HCT116 (cell line): Measurements from ENCODE around the gene PLCG2. TPM values are rescaled to one million over a fixed set of nuclear protein-coding genes. Genes with fewer than 3 reads are reported as not detected.

Source experiments
- ATAC-seq: fragments of 200-7000 bp; cut with Tn5 transposase; 2 replicates; pipeline ENCODE4 v1.9.1; 2020; ENCODE audit warnings: mild to moderate bottlenecking, moderate library complexity
- BruUV-seq: library from RNA; stranded (reverse); fragments of 400-500 nt; replicated peaks from 2 replicates; lab custom pipeline; 2021; lab: Mats Ljungman, UMichigan
- CTCF ChIA-PET: fragments of 300-600 bp; sonication (Branson Sonifier 250); formaldehyde crosslinking; loops from one replicate; lab custom pipeline; 2021; ENCODE audit warnings: antibody characterized with exemption; lab: Charles Lee
- POLR2A ChIA-PET: fragments of 300-600, 350-600 bp; sonication (Branson Sonifier 250); formaldehyde crosslinking; loops from one replicate; lab custom pipeline; 2021; ENCODE audit warnings: antibody characterized with exemption; lab: Charles Lee
- RAD21 ChIA-PET, 2 experiments: fragments of 300-600 bp; sonication (Branson Sonifier 250); formaldehyde crosslinking; loops; one replicate each; lab custom pipeline; 2023; ENCODE audit warnings: low total read pairs in 2 of 2; ENCODE audit not compliant: uncharacterized antibody in 2 of 2, unreplicated experiment in 2 of 2, low non-redundant PET in 1 of 2; lab: Charles Lee
- DNase-seq: peaks from one replicate; pipeline ENCODE4 v3.0.0-alpha.2; 2010; ENCODE audit warnings: low read depth, low spot score
- H2AFZ ChIP-seq: fragments of 200-600 bp; shearing (Covaris generic), sonication (generic); 2 replicates; pipeline ENCODE4 v1.6.1; 2017; ENCODE audit warnings: low read depth, mixed run types, mixed read lengths, antibody characterized with exemption, low read length; ENCODE audit not compliant: poor library complexity, severe bottlenecking
- H3K27ac ChIP-seq: 2 replicates; pipeline ENCODE4 v1.5.1; 2012; ENCODE audit warnings: low read depth, low read length
- H3K27me3 ChIP-seq: fragments of 200-600 bp; sonication (generic); 2 replicates; pipeline ENCODE4 v1.6.1; 2016; ENCODE audit warnings: mixed run types, low read length, mixed read lengths; ENCODE audit not compliant: insufficient read depth
- H3K36me3 ChIP-seq, 2 experiments: fragments of 200-500 bp in 1 of 2; fragments of 200-600 bp in 1 of 2; sonication (Bioruptor generic) in 1 of 2; sonication (generic) in 1 of 2; 2 replicates each; pipeline versions ENCODE4 v1.5.1 to v1.6.1; 2014 to 2016; ENCODE audit warnings: low read length in 2 of 2, inconsistent platforms in 1 of 2, mixed read lengths in 1 of 2, mixed run types in 1 of 2; ENCODE audit not compliant: insufficient read depth in 2 of 2, control insufficient read depth in 1 of 2
- H3K4me1 ChIP-seq, 2 experiments: fragments of 200-600 bp in 1 of 2; sonication (generic) in 1 of 2; 2 replicates each; pipeline versions ENCODE4 v1.5.1 to v1.6.1; 2012 to 2017; ENCODE audit warnings: low read length in 2 of 2, inconsistent platforms in 1 of 2, mild to moderate bottlenecking in 1 of 2, mixed read lengths in 1 of 2, mixed run types in 1 of 2, moderate library complexity in 1 of 2; ENCODE audit not compliant: insufficient read depth in 2 of 2, control insufficient read depth in 1 of 2
- H3K4me2 ChIP-seq: fragments of 200-600 bp; sonication (generic); 2 replicates; pipeline ENCODE4 v1.6.1; 2017; ENCODE audit warnings: mixed run types, low read length, mixed read lengths
- H3K4me3 ChIP-seq, 2 experiments: fragments of 200-600 bp in 1 of 2; sonication (generic) in 1 of 2; replicated peaks in 1 of 2; 2 replicates each; pipeline ENCODE4 v1.5.1; 2011 to 2016; ENCODE audit warnings: low read length in 2 of 2, control low read depth in 1 of 2, low read depth in 1 of 2, mild to moderate bottlenecking in 1 of 2, mixed read lengths in 1 of 2, mixed run types in 1 of 2
- H3K79me2 ChIP-seq: fragments of 200-600 bp; sonication (generic); 2 replicates; pipeline ENCODE4 v1.6.1; 2017; ENCODE audit warnings: mild to moderate bottlenecking, mixed run types, low read length, moderate library complexity, mixed read lengths; ENCODE audit not compliant: insufficient read depth
- H3K9ac ChIP-seq: fragments of 200-600 bp; sonication (generic); 2 replicates; pipeline ENCODE4 v1.6.1; 2016; ENCODE audit warnings: low read length, mixed read lengths
- H3K9me2 ChIP-seq: fragments of 200-600 bp; sonication (generic), shearing (Covaris generic); 2 replicates; pipeline ENCODE4 v1.6.1; 2017; ENCODE audit warnings: mixed run types, mild to moderate bottlenecking, moderate library complexity; ENCODE audit not compliant: insufficient read depth
- H3K9me3 ChIP-seq, 2 experiments: fragments of 200-500 bp in 1 of 2; fragments of 200-600 bp in 1 of 2; sonication (Bioruptor generic) in 1 of 2; sonication (generic) in 1 of 2; 2 replicates each; pipeline ENCODE4 v1.6.1; 2014 to 2017; ENCODE audit warnings: low read length in 2 of 2, mixed read lengths in 2 of 2, inconsistent platforms in 1 of 2, low read depth in 1 of 2, mild to moderate bottlenecking in 1 of 2, mixed run types in 1 of 2, moderate library complexity in 1 of 2; ENCODE audit not compliant: control insufficient read depth in 1 of 2, insufficient read depth in 1 of 2
- H4K20me1 ChIP-seq: fragments of 200-600 bp; sonication (generic), shearing (Covaris generic); 2 replicates; pipeline ENCODE4 v1.6.1; 2017; ENCODE audit warnings: mixed run types, mild to moderate bottlenecking, moderate library complexity; ENCODE audit not compliant: insufficient read depth
- ATF3 ChIP-seq: IDR thresholded peaks from 2 replicates; pipeline ENCODE4 v1.6.1; 2012
- CBX3 ChIP-seq: IDR thresholded peaks from 2 replicates; pipeline ENCODE4 v1.6.1; 2012; ENCODE audit warnings: low read depth
- CEBPB ChIP-seq: IDR thresholded peaks from 2 replicates; pipeline ENCODE4 v1.6.1; 2012; ENCODE audit warnings: low read depth
- CTCF ChIP-seq, 3 experiments: fragments of 200-600 bp in 1 of 3; sonication (generic) in 1 of 3; IDR thresholded peaks in 2 of 3; conservative IDR thresholded peaks in 1 of 3; 2 replicates each; pipeline ENCODE4 v1.5.1; 2012 to 2017; ENCODE audit warnings: low read depth in 2 of 3, low read length in 2 of 3, antibody characterized with exemption in 1 of 3, borderline replicate concordance in 1 of 3, control low read depth in 1 of 3, mild to moderate bottlenecking in 1 of 3, mixed read lengths in 1 of 3, mixed run types in 1 of 3, moderate library complexity in 1 of 3; ENCODE audit not compliant: insufficient read depth in 1 of 3
- EGR1 ChIP-seq: IDR thresholded peaks from 2 replicates; pipeline ENCODE4 v1.6.1; 2012; ENCODE audit warnings: low read depth
- ELF1 ChIP-seq: IDR thresholded peaks from 2 replicates; pipeline ENCODE4 v1.6.1; 2012; ENCODE audit warnings: low read depth, borderline replicate concordance
- EZH2 ChIP-seq: fragments of 200-600 bp; sonication (generic); IDR thresholded peaks from 2 replicates; pipeline ENCODE4 v1.6.1; 2017; ENCODE audit warnings: antibody characterized with exemption, mixed run types
- EZH2phosphoT487 ChIP-seq: fragments of 200-600 bp; IDR thresholded peaks from 2 replicates; pipeline ENCODE4 v1.6.1; 2018; ENCODE audit warnings: antibody characterized with exemption, borderline replicate concordance
- FOSL1 ChIP-seq: IDR thresholded peaks from 2 replicates; pipeline ENCODE4 v1.6.1; 2012; ENCODE audit warnings: low read depth
- MAX ChIP-seq: IDR thresholded peaks from 2 replicates; pipeline ENCODE4 v1.6.1; 2012
- POLR2A ChIP-seq: IDR thresholded peaks from 2 replicates; pipeline ENCODE4 v1.7.0; 2011; ENCODE audit warnings: borderline replicate concordance; ENCODE audit not compliant: insufficient read depth, insufficient read length; ENCODE audit errors: extremely low read depth
- POLR2AphosphoS5 ChIP-seq: IDR thresholded peaks from 2 replicates; pipeline ENCODE4 v1.6.1; 2011; ENCODE audit warnings: mild to moderate bottlenecking, low read depth, low read length, moderate library complexity
- SIN3A ChIP-seq: IDR thresholded peaks from 2 replicates; pipeline ENCODE4 v1.6.1; 2012; ENCODE audit warnings: low read depth
- SP1 ChIP-seq: IDR thresholded peaks from 2 replicates; pipeline ENCODE4 v1.6.1; 2012; ENCODE audit warnings: low read depth
- SRF ChIP-seq: IDR thresholded peaks from 2 replicates; pipeline ENCODE4 v1.6.1; 2012; ENCODE audit warnings: low read depth
- TCF7L2 ChIP-seq: IDR thresholded peaks from 2 replicates; pipeline ENCODE4 v1.7.0; 2011; ENCODE audit warnings: borderline replicate concordance, inconsistent platforms; ENCODE audit not compliant: insufficient read depth, insufficient read length; ENCODE audit errors: extremely low read depth
- YY1 ChIP-seq: IDR thresholded peaks from 2 replicates; pipeline ENCODE4 v1.6.1; 2011; ENCODE audit warnings: low read length, low read depth, moderate library complexity, mild to moderate bottlenecking; ENCODE audit not compliant: insufficient replicate concordance; ENCODE audit errors: extremely low read depth
- ZFX ChIP-seq: fragments of 450-650 bp; IDR thresholded peaks from 2 replicates; pipeline ENCODE4 v1.6.1; 2017
- ZNF274 ChIP-seq: fragments of 200-500 bp; sonication (Bioruptor generic); IDR thresholded peaks from 2 replicates; pipeline ENCODE4 v1.6.1; 2014; ENCODE audit warnings: mild to moderate bottlenecking, low read depth, low read length, inconsistent platforms
- intact Hi-C: fragments of 100-400 bp; cut with micrococcal nuclease; formaldehyde crosslinking; loops from 2 replicates; pipeline ENCODE4 v1.10.0; 2022
- total RNA-seq: library from RNA; stranded (reverse); gene quantifications from one replicate; pipeline ENCODE4 v1.2.1, GENCODE V29; 2021; ENCODE audit not compliant: unreplicated experiment

The PLCG2 gene
- total RNA-seq, 1 experiment from 2014 or later, result 31.2 TPM

- RAD21 ChIA-PET, result no interaction called here
- intact Hi-C loops, result no loop called here
- Histone ChIP-seq H3K27me3 (no peaks in the 10 kb centered on the region), H2AFZ (no peak overlapping the region), H3K4me1 (no peaks in the 10 kb centered on the region), H3K4me2 (no peak overlapping the region), H3K9ac (no peak overlapping the region), H3K9me3 (no peaks in the 10 kb centered on the region), H3K79me2 (no peaks in the 10 kb centered on the region), H3K9me2 (no peaks in the 10 kb centered on the region), H3K27ac (no peak overlapping the region), H3K36me3 (no peaks in the 10 kb centered on the region), H3K4me3 (no peak overlapping the region), H4K20me1 (no peaks in the 10 kb centered on the region; the same call in 1 of the 2 replicates)
- ATAC-seq (no peak), DNase-seq (no peak)
- no TSS peak for BruUV-seq
- no peak for TF ChIP-seq CBX3
- no peak for TF ChIP-seq TCF7L2
- no peak for TF ChIP-seq ATF3
- TF ChIP-seq SP1, result no peak
- TF ChIP-seq POLR2A, result no peak
- no peak for TF ChIP-seq ELF1
- TF ChIP-seq YY1, result no peak
- TF ChIP-seq SIN3A, result no peak
- TF ChIP-seq FOSL1, result no peak
- no peak for TF ChIP-seq CEBPB
- no peak for TF ChIP-seq MAX
- no peak for TF ChIP-seq ZNF274
- no peak for TF ChIP-seq POLR2AphosphoS5
- no peak for TF ChIP-seq EZH2phosphoT487
- no peak for TF ChIP-seq CTCF (IDR thresholded peaks at IDR 0.05 in 2 of 3, conservative IDR thresholded peaks at IDR 0.05 in 1 of 3; ENCODE audit: borderline replicate concordance in 1 of 3, insufficient read depth in 1 of 3, low read depth in 2 of 3, low read length in 2 of 3)
- TF ChIP-seq EGR1, result no peak
- TF ChIP-seq ZFX, result no peak
- TF ChIP-seq SRF, result no peak
- no peak for TF ChIP-seq EZH2
- POLR2A ChIA-PET, result no interaction called here
- CTCF ChIA-PET, result no interaction called here
These were observed 185.7 kb downstream of the PLCG2 start for GRCh38 chr16:81964808-81965207.
